Tibial artery (tissue), 4 donors: Measurements from ENCODE around the gene ACTG2.

Experiments used
- DNase-seq, 2 donors: peaks; one replicate each; pipeline ENCODE4 v3.0.0-alpha.2; 2019
- H3K27ac ChIP-seq, 2 donors: fragments of 200-600 bp; sonication (generic) in 1 of 2; 1 replicate in 1 of 2; 2 replicates in 1 of 2; pipeline ENCODE4 v1.5.1; 2018 to 2019; ENCODE audit warnings: mild to moderate bottlenecking in 1 of 2
- H3K27me3 ChIP-seq, 2 donors: fragments of 200-600 bp; sonication (generic) in 1 of 2; one replicate each; pipeline versions ENCODE4 v1.5.1 to v1.6.0; 2016 to 2019
- H3K36me3 ChIP-seq, 3 donors: fragments of 200-600 bp; sonication (generic) in 2 of 3; one replicate each; pipeline ENCODE4 v1.5.1; 2016 to 2019; ENCODE audit warnings: mild to moderate bottlenecking in 2 of 3
- H3K4me1 ChIP-seq, 4 donors: fragments of 200-600 bp; sonication (generic) in 2 of 4; 1 replicate in 3 of 4; 2 replicates in 1 of 4; pipeline ENCODE4 v1.5.1; 2016 to 2019
- H3K4me3 ChIP-seq, 2 donors: fragments of 200-600 bp; sonication (generic) in 1 of 2; 1 replicate in 1 of 2; 2 replicates in 1 of 2; pipeline ENCODE4 v1.5.1; 2018 to 2019; ENCODE audit warnings: mild to moderate bottlenecking in 2 of 2
- H3K9me3 ChIP-seq, 3 donors: fragments of 200-600 bp; sonication (generic) in 1 of 3; one replicate each; pipeline ENCODE4 v1.5.1; 2016 to 2019
- intact Hi-C: fragments of 100-400 bp; cut with DNase I; formaldehyde crosslinking; loops from one replicate; pipeline ENCODE4 v1.15.0; 2023; ENCODE audit warnings: low total_unique reads
- TF ChIP-seq, protein P1 (sequence below), 2 experiments: fragments of 200-600 bp in 1 of 2; fragments of 450-650 bp in 1 of 2; IDR thresholded peaks; one replicate each; pipeline ENCODE4 v1.5.1; 2017 to 2019; ENCODE audit warnings: antibody characterized with exemption in 2 of 2, mild to moderate bottlenecking in 1 of 2, moderate library complexity in 1 of 2

The ACTG2 gene

GRCh38 chr2:73893764-73894474, 1.1 kb downstream of the ACTG2 start:
- peaks cover 0 to 67% (median 22%) of the 10 kb centered on the region in 4 donors for H3K4me1 ChIP-seq
- TF ChIP-seq, protein P1, sequence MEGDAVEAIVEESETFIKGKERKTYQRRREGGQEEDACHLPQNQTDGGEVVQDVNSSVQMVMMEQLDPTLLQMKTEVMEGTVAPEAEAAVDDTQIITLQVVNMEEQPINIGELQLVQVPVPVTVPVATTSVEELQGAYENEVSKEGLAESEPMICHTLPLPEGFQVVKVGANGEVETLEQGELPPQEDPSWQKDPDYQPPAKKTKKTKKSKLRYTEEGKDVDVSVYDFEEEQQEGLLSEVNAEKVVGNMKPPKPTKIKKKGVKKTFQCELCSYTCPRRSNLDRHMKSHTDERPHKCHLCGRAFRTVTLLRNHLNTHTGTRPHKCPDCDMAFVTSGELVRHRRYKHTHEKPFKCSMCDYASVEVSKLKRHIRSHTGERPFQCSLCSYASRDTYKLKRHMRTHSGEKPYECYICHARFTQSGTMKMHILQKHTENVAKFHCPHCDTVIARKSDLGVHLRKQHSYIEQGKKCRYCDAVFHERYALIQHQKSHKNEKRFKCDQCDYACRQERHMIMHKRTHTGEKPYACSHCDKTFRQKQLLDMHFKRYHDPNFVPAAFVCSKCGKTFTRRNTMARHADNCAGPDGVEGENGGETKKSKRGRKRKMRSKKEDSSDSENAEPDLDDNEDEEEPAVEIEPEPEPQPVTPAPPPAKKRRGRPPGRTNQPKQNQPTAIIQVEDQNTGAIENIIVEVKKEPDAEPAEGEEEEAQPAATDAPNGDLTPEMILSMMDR (IDR thresholded peaks at IDR 0.05): no peak
- H3K4me3 ChIP-seq: peak overlapping the region; percentile 60 to 62
- H3K27me3 ChIP-seq: no peaks in the 10 kb centered on the region
- H3K27ac ChIP-seq: peak overlapping the region; percentile 88 to 91
- intact Hi-C loops: no loop called here
- no peaks in the 10 kb centered on the region for H3K36me3 ChIP-seq
- H3K9me3 ChIP-seq: no peaks in the 10 kb centered on the region
- DNase-seq: no peak

GRCh38 chr2:73894475-73894850, 1.7 kb downstream of the ACTG2 start:
- Histone ChIP-seq H3K4me3 (peak overlapping the region; percentile 60 to 62), H3K36me3 (no peaks in the 10 kb centered on the region), H3K27ac (peak overlapping the region; percentile 88 to 91), H3K9me3 (no peaks in the 10 kb centered on the region), H3K4me1 (peaks cover 0 to 73% (median 23%) of the 10 kb centered on the region in 4 donors), H3K27me3 (no peaks in the 10 kb centered on the region)
- TF ChIP-seq, protein P1 (IDR thresholded peaks at IDR 0.05): no peak
- intact Hi-C loops: no loop called here
- no peak for DNase-seq

GRCh38 chr2:73894877-73895276, 2.1 kb downstream of the ACTG2 start:
- peak in 1 of 2 donors; percentile 73 for DNase-seq
- intact Hi-C loops: no loop called here
- H3K4me1 ChIP-seq: peaks cover 0 to 74% (median 24%) of the 10 kb centered on the region in 4 donors
- no peaks in the 10 kb centered on the region for H3K9me3 ChIP-seq
- TF ChIP-seq, protein P1 (IDR thresholded peaks at IDR 0.05): no peak
- peak overlapping the region; percentile 88 to 91 for H3K27ac ChIP-seq
- H3K36me3 ChIP-seq: no peaks in the 10 kb centered on the region
- peak overlapping the region; percentile 60 to 62 for H3K4me3 ChIP-seq
- H3K27me3 ChIP-seq: no peaks in the 10 kb centered on the region

- Histone ChIP-seq H3K4me1 (peaks cover 0 to 74% (median 25%) of the 10 kb centered on the region in 4 donors), H3K27me3 (no peaks in the 10 kb centered on the region), H3K36me3 (no peaks in the 10 kb centered on the region), H3K9me3 (no peaks in the 10 kb centered on the region), H3K4me3 (peak overlapping the region; percentile 60 to 62), H3K27ac (peak overlapping the region; percentile 88 to 91)
- DNase-seq: no peak
- intact Hi-C loops: no loop called here
- TF ChIP-seq, protein P1 (IDR thresholded peaks at IDR 0.05): no peak
Measured at GRCh38 chr2:73895473-73895872, 2.7 kb downstream of the ACTG2 start.

GRCh38 chr2:73896362-73897239, 3.8 kb downstream of the ACTG2 start:
- intact Hi-C loops: no loop called here

More at GRCh38 chr2:73896362-73897239, 3.8 kb downstream of the ACTG2 start:
- DNase-seq: no peak
- H3K9me3 ChIP-seq: no peaks in the 10 kb centered on the region
- peak overlapping the region; percentile 60 to 62 for H3K4me3 ChIP-seq
- no peaks in the 10 kb centered on the region for H3K27me3 ChIP-seq
- peaks cover 0 to 74% (median 24%) of the 10 kb centered on the region in 4 donors for H3K4me1 ChIP-seq
- peak overlapping the region; percentile 88 to 91 for H3K27ac ChIP-seq
- TF ChIP-seq, protein P1 (IDR thresholded peaks at IDR 0.05): no peak
- peaks cover 0 to 7% (median 5%) of the 10 kb centered on the region in 3 donors for H3K36me3 ChIP-seq
